Stimulated activated CD4-positive, alpha-beta T cell treated with anti-CD3 and anti-CD28 coated beads, Interleukin-1b, Interleukin-23, amount 100 ng/mL, for 1 hour (primary cell): ENCODE data around the gene LUZP2.

ENCODE experiments used
- DNase-seq, 2 donors: peaks; one replicate each; pipeline ENCODE4 v3.0.0-alpha.2; 2020; ENCODE audit warnings: low read depth in 2 of 2

The LUZP2 gene

DNA sequence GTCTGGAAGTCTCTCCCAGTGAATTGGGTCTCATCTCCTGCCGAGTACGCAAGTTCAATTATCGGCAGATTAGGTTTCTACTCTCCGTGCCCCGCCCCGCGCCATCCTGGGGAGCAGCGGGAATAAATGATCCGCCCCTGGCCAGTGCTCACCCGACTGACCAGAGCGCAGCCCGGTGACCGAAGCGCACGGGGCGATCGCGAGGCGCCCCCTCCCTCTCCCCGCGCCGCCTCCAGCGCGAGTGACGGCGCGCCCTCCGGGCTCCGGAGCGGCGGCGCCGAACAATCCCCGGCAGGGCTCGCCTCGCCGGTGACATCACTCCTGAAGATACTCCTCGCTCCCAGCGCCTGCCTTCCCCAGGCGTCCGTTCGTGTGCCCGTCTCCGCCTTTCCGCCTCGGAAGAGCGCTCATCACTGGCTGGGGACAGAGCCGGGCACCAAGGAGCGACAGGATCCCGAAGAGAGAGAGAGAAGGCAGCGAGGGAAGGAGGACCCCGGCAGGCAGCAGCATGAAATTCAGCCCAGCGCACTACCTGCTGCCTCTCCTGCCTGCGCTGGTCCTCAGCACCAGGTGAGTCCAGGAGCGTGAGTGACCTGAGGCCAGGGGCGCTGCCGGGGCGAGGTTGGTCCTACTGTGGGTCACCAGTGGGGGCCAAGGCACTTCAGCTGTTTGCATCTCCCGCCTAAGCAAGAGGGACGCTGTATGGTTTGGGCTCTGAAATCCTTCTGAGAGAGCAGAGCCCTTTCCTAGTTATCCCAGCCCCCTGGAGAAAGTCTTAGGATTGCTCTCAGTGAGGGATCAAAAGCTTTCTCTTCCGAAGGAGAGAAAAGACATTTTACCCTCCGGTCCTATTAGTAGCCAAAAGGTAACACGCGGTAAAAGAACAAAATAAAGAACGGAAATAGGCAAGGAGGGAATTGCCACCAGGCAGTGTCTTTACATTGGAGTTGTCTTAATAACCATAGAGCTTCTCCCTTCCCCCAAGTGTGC, at the start of gene LUZP2:
LUZP2 (plus strand) TSS at position 318 of the 990 bp plus-strand sequence.
- no peak for DNase-seq

DNA sequence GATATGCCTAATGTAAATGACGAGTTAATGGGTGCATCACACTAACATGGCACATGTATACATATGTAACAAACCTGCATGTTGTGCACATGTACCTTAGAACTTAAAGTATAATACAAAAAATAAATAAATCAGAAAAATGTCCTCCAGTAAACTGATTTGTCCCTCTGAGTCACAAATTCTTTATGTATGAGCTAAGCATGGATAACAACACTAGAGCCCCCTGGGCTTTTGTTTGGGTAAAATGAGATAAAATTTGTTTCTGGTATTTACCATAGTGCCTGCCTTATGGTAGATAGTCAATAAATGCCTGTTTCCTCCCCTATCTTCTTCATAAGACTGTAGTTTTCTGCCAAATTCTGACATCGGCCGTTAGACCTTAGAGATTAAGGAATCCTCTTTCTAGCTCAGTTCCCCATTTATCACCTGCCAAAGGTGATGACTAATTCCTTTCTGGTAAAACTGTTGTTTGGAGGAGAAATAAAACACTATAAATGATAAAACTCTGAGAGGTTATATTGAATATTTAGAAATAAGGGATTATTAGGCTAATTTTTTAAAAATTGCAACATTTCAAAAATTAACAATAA, 43.6 kb upstream of the LUZP2 start:
- DNase-seq: no peak

DNA sequence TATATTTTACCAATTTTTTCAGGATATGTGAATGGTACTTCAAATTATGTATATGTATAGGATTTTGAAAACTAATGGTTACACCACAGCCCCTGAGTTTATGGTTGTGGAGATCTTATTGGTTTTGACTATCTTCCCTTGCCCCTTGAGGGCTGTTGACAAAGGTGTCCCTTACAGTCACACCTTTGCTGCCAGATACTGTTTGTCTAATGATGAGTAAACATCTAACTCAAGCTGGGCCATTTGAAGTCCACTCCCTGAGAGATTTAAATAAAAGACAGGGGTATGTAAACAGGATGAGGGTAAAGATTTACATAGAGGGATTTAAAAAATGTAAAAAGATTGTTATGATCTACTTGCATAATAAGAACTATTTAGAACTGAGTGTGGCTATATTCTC, 38.9 kb upstream of the LUZP2 start:
- no peak for DNase-seq

DNA sequence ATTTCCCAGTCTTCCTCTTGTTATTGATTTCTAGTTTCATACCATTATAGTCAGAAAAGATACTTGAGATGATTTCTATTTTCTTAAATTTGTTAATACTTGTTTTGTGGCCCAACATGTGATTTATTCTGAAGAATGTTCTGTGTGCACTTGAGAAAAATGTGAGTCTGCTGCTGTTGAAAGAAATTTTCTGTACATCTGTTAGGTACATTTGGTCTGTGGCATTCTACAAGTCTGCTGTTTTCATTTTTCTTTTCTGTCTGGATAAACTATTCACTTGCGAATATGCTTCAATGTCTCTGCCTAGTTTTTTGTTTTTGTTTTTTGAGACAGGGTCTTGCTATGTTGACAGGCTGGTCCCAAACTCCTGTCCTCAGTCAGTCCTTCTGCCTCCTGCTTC, 26.4 kb upstream of the LUZP2 start:
- no peak for DNase-seq

DNA sequence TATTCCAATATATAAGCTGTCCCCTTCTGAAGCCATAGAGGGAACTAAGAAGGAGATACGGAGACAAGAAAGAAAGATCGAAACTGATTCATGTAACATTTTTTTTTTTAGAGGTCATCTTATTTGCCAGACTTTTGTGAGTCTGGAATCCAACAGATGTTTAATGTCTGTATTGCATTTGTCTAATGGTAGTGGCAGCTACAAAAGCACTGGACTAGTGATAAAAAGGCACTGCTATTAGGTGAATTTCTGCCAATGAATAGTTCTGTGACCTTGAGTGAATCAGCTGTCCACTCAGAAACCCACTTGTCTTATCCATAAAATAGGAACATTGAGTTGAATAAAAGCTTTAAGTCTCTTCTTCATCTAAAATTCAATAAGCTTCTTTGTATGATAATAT, 25.8 kb upstream of the LUZP2 start:
- DNase-seq: no peak

DNA sequence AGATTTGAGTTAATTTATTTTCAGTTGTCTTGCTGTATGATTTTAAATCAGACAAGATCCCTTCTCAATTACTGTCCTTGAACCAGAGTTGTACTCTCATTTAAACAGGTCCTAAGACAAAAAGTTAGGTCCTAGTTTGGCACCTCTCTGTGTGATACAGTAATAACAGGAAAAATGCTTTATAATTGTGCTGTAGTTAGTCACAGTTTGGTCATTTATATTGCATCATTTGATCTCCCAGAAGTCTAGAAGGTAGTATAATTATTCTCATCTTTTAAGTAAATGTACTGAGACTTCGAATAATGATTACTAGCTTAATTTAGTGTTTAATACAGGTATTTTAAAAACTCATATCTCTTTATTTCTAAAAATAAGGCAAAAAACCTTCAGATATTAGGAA, 18.1 kb upstream of the LUZP2 start:
- DNase-seq: no peak

DNA sequence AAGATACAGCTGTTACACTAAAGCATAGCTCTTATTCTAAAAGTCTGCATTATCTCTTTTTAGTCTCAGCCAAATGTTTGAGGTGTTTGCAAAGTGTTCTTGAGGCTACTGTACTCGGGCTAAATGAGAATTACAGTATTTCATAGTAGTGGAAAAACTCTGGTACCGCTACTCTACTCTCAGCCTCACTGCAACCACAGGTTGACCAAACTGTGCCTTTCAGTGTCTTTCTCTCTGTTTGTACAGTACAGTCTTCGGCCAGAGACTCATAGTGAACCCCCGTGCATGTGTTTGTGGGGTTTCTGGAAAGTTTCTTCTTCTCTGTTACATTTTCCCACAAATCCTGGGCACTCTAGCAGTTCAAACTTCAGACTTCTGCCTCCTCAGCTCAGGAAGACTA, 7.4 kb upstream of the LUZP2 start:
- DNase-seq: no peak

DNA sequence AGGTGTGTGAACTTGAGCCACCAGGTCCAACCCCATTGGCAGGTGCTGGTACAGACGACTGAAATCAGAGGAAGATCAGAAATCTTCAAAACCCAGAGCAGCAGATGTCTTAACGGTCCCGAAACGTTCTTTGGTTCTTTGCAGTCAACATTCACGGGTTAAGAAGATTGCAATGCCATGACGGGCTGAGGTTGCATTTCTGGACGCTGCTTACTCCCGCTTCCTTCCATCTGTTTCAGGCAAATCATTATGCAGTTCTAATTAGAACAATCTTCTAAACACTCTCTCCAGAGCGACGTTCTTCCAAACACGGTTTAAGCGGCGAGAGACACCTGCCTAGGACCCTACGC, 492 bp upstream of the LUZP2 start:
- no peak for DNase-seq

- no peak for DNase-seq
These were observed 978 bp downstream of the LUZP2 start for GRCh38 chr11:24497831-24498230.

DNA sequence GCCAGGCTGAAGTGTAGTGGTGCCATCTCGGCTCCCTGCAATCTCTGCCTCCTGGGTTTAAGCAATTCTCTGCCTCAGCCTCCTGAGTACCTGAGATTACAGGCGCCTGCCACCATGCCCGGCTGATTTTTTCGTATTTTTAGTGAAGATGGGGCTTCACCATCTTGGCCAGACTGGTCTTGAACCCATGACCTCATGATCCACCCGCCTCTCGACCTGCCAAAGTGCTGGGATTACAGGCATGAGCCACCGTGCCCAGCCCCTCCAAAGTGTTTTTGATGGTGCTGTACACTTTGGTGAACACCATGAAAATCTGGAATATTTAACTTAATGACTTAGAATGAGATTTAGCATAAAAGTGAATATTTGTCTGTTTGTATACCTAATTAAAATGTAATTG, 5.6 kb downstream of the LUZP2 start:
- DNase-seq: no peak

DNA sequence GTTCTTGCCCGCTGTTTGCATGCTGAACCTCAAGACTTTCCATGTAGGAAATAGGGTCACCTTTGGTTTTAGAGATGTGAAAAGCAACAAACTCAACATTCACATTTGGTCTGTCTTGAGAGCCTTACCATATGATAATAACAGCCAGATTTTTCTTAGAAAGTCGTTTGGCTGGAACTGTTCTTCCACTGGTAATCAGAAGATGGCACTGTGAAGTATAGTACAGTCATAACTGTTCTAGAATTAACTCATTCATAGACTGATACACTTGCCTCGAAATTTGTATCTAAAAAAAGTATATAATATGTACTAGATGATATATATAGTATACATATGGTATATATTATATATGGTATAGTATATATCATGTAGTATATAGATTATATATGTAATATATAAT, 12.3 kb downstream of the LUZP2 start:
- DNase-seq: no peak

- no peak for DNase-seq
These were observed 14.7 kb downstream of the LUZP2 start for GRCh38 chr11:24511511-24511910.

DNA sequence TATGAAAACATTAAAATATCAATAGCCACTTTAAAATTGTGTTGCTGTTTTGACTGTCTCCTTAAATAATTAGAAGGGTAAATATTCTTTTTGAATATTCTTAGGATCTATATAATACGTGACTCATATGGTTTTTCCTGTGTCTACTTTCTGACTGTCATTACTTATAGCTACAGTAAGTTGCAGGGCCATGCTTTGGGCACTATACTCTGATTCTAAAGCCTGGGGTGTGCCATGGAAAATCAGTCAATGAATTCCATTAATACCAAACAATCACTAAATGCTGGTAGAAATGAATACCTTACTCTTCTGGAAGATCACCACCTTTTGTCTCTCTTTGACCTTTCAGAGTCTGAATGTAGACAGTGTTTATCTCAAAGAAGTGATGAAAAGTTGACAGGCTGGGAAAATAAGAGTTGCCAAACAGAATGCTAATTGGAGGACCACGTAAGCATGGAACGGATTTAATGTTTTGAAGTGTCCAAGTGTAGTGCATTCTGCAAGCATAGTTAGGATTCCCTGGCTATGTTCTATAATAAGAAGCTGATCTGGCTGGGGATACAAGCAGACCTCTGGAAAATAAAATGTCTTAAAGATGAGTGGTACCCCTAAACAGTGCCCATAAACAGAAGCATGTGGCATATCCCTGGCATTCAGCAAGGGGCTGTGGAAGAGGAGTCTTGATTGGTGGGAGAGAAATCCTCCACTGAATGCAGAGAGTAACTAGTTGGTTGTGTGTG, 16.8 kb downstream of the LUZP2 start:
- no peak for DNase-seq

GRCh38 chr11:24514219-24514594, 17.4 kb downstream of the LUZP2 start:
- no peak for DNase-seq

- no peak for DNase-seq
These were observed 18.8 kb downstream of the LUZP2 start for GRCh38 chr11:24515632-24516031.

DNA sequence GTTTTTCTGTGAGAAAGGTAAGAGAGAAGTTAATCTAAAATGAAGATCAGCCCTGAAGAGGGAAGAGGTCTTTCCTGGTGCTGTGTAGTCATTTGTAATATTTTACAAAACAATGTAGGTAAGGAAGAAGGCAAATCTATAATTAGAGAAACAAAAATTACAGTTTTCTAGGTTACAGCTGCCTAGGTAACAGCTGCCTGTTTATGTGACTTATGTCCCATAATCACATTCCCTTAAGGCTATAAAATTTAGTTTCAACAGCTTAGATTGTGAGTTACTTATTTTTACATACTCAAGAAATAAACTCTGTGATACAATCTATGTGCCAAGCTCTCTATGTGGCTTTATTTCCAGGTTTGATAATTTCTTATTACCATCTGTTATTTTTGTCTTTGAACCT, 19.8 kb downstream of the LUZP2 start:
- no peak for DNase-seq

GRCh38 chr11:24521601-24522000, 24.7 kb downstream of the LUZP2 start:
- no peak for DNase-seq

DNA sequence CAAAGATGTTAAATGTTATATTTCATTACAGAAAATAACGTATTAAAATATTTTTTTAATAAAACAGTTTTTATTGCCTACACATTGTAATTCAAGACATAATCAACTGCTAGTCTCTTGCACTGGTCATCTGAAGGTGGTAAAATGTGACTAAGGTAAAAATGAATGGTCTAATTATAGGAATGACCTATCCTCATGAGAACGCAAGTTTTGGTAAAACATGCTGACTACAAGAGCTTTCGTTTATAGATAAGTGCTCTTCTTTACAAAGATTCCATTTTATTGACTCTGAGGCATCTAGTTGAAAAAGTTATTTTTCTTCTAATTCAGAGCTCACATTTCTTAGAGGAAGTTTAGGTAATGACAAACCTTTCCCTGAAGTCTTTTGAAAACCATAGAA, 27.3 kb downstream of the LUZP2 start:
- DNase-seq: no peak

- DNase-seq: no peak
These were observed 34.7 kb downstream of the LUZP2 start for GRCh38 chr11:24531528-24531927.

- no peak for DNase-seq
These were observed 46.9 kb downstream of the LUZP2 start for GRCh38 chr11:24543771-24544170.

GRCh38 chr11:24556693-24557092, 59.8 kb downstream of the LUZP2 start:
- DNase-seq: no peak

GRCh38 chr11:24559315-24559714, 62.5 kb downstream of the LUZP2 start:
- no peak for DNase-seq

DNA sequence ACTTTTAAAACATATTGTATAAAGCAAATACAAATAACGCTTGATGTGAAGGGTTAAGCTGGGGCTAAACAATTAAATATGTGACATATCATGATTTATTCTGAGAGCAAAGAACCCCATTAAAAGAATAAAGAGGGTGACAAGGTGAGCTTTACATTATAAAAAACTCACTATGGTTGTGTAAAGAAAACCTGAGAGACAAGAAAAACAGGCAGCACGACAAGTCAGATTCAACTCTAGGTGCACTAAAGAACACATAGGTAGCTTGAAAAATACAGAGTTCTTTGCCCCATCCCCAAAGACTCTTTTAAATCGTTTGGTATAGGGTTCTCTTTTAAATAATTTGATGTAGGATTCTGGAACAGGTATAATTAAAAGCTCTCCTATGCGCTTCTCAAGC, 63.5 kb downstream of the LUZP2 start:
- no peak for DNase-seq
